ENCODE data around the gene FXR1. TPM values are rescaled to one million over a fixed set of nuclear protein-coding genes. Genes with fewer than 3 reads are reported as not detected.
"Not testable (repeated sequence)": the region's sequence is repeated elsewhere in the genome, so short reads cannot be mapped to it uniquely, and the experiment has no call there.

The FXR1 gene
- 100 to 1,000 TPM in 3 of 4 donors, 10 to 100 TPM in 1; 94.8 to 112 (median 106) TPM for total RNA-seq

DNA sequence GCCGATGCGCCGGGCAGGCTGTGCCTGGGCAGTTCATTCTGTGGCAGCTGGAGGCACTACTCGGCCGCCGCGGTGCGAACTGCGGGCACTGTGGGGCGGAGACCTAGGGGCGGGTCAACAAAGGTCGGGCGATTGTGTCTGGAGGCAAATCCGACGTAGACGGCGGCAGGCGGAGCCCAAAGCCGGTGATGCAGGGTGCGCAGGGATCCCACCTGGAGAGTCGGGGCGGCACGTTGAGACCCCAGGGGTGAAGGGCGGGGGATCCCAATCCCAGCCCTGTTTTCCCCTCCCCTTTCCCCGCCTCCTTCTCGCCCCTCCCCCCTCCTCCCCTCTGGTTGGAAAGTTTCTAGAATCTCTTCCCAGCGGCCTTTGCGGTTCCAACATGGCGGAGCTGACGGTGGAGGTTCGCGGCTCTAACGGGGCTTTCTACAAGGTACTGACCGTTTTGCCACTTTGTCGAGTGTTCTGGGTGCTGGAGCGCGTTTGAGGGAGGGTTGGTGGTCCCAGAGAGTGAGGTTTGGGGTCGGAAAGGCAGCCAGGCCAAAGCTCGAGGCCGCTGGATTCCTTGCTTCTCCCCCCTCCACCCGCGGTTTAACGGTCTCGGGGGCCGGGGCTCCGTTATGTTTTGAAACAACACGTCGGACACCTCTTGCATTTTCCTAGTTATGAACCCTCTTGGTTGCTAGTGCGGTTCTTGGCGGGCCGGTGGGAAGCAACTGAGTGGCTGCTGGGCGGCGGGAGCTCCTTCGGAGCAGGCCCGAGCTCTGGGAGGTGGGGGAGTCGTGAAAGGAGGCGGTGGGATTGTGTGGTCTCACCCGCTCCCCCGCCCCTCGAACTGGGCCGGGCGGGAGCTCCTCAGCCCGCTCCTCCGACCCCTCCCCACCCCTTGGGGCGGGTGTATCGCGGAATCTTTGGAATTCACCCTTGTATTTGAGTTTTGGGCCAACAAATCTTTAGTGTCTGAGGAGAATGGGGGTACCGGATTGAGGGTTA, at the start of gene FXR1:
Gene FXR1 (plus strand): TSS at position 367 of the 993 bp plus-strand sequence. CDS start 16 bp downstream, at position 383.
- DNase-seq (ENCODE audit: low spot score) (peak; percentile 75), ATAC-seq (ENCODE audit: low FRiP score) (peak; percentile 100)
- peak in 1 of 3 donors; percentile 16 for TF ChIP-seq CTCF (IDR thresholded peaks at IDR 0.05)

GRCh38 chr3:180870008-180870699, 42.3 kb upstream of the FXR1 start:
- no peak for DNase-seq (ENCODE audit: low spot score)
- no peak for TF ChIP-seq CTCF (IDR thresholded peaks at IDR 0.05)
- ATAC-seq (ENCODE audit: low FRiP score): peak; percentile 89

GRCh38 chr3:180871901-180872300, 40.6 kb upstream of the FXR1 start:
- DNase-seq (ENCODE audit: low spot score) (no peak), ATAC-seq (ENCODE audit: low FRiP score) (no peak)
- no peak for TF ChIP-seq CTCF (IDR thresholded peaks at IDR 0.05)

DNA sequence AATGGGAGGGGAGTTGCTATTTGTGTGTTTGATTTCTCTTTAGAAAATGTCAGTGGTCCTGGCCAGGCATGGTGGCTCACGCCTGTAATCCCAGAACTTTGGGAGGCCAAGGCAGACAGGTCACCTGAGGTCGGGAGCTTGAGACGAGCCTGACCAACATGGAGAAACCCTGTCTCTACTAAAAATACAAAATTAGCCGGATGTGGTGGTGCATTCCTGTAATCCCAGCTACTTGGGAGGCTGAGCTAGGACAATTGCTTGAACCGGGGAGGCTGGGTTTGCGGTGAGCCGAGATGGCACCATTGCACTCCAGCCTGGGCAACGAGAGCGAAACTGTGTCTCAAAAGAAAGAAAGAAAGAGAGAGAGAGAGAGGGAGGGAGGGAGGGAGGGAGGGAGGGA, 40.0 kb upstream of the FXR1 start:
- not testable (repeated sequence) for ATAC-seq (ENCODE audit: low FRiP score)

DNA sequence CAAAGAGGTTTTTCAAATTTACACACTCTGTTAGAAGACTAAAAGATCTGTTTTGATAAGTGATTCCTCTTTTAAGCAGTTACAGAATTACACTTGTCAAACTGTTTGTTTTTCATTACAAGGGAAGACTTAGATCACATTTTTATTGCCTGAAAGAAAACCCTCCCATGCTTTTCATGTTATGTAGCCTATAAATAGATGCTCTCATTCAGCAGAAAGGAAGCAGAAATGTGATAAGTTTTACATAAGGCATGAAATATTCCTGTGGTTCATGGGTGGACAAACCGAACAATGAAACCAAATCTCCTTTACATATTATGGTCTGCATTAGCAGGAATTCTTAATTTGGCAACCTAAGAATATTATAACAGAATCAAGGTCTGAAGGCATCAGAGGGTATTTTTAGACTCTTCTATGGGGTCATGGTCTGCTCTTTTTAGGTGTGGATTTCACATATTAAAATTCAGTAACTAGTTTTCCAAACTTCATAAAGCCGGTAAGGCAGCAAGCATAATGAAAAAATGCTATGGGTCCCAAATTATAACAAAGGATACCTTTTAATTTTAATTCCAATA, 37.3 kb upstream of the FXR1 start:
- no peak for TF ChIP-seq CTCF (IDR thresholded peaks at IDR 0.05)
- ATAC-seq (ENCODE audit: low FRiP score): no peak

More for the DNA sequence above, 40.0 kb upstream of the FXR1 start:
- not testable (repeated sequence) for DNase-seq (ENCODE audit: low spot score)

GRCh38 chr3:180881065-180881801, 31.2 kb upstream of the FXR1 start:
- no peak for ATAC-seq (ENCODE audit: low FRiP score)
- DNase-seq (ENCODE audit: low spot score): no peak
- TF ChIP-seq CTCF (IDR thresholded peaks at IDR 0.05): no peak

More for the DNA sequence above, 37.3 kb upstream of the FXR1 start:
- no peak for DNase-seq (ENCODE audit: low spot score)
